Muscle of leg (tissue), 11 donors: ENCODE measurements around the gene ZMYND12. TPM values are rescaled to one million over a fixed set of nuclear protein-coding genes. Genes with fewer than 3 reads are reported as not detected.
A peak's percentile ranks its signal among the peaks of the same experiment; 100 is the strongest.

Source experiments
- DNase-seq: peaks from one replicate; pipeline ENCODE4 v3.0.0; 2013
- H3K27ac ChIP-seq: one replicate; pipeline ENCODE4 v1.5.1; 2013; ENCODE audit warnings: mild to moderate bottlenecking, low read length, control low read depth
- H3K27me3 ChIP-seq: one replicate; pipeline ENCODE4 v1.6.1; 2013; ENCODE audit warnings: low read length; ENCODE audit not compliant: control insufficient read depth, insufficient read depth
- H3K36me3 ChIP-seq: one replicate; pipeline ENCODE4 v1.6.1; 2013; ENCODE audit warnings: low read length; ENCODE audit not compliant: control insufficient read depth, insufficient read depth
- H3K4me1 ChIP-seq: one replicate; pipeline ENCODE4 v1.6.1; 2013; ENCODE audit warnings: low read length; ENCODE audit not compliant: control insufficient read depth, insufficient read depth
- H3K4me3 ChIP-seq: one replicate; pipeline ENCODE4 v1.5.1; 2013; ENCODE audit warnings: low read length, control low read depth
- H3K9me3 ChIP-seq: replicated peaks from 2 replicates; pipeline ENCODE4 v1.6.1; 2013; ENCODE audit warnings: low read depth, low read length; ENCODE audit not compliant: control insufficient read depth
- WGBS: methylation state at CpG from one replicate; pipeline ENCODE4 v1.1.5; 2013; ENCODE audit warnings: missing lambda C conversion rate; ENCODE audit not compliant: insufficient coverage; 5-methylcytosine and 5-hydroxymethylcytosine counted together
- polyA plus RNA-seq, 8 donors: library from polyadenylated mRNA; unstranded; fragments of 120-200 nt; gene quantifications; one replicate each; pipeline versions ENCODE4 v1.2.1 to v1.2.3, GENCODE V29; 2013; ENCODE audit warnings: inconsistent platforms in 1 of 8, low replicate concordance in 1 of 8; ENCODE audit not compliant: insufficient read length in 8 of 8, insufficient read depth in 1 of 8
- total RNA-seq: library from RNA; stranded (reverse); fragments of 120-200 nt; gene quantifications from one replicate; pipeline ENCODE4 v1.2.4, GENCODE V29; 2013

The ZMYND12 gene
- total and polyA plus RNA-seq, 9 donors: 0.56 to 1.6 (median 0.86) TPM

DNA sequence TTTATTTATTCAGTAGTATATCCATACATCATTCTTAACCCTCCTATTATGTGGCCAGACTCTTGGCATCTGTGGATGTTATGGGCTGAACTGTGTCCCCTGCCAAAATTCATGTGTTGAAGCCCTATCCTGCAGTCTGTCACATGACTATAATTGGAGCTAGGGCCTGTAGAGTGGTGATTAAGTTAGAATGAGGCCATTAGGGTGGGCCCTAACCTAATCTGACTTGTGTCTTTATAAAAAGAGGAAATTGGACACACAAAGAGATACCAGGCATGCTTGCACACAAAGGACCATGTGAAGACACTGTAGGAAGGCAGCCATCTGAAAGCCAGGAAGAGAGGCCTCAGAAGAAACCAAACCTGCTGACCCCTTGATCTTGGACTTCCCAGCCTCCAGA lies 6.6 kb downstream of the ZMYND12 start:
- Histone ChIP-seq H3K4me3 (no peak overlapping the region), H3K27ac (no peak overlapping the region), H3K4me1 (no peaks in the 10 kb centered on the region), H3K9me3 (no peaks in the 10 kb centered on the region), H3K27me3 (no peaks in the 10 kb centered on the region), H3K36me3 (no peaks in the 10 kb centered on the region)
- DNase-seq: no peak

- no peak for DNase-seq
- no peaks in the 10 kb centered on the region for H3K36me3 ChIP-seq
- WGBS: no CpG with 5 or more reads among the region's 2 CpGs
- no peaks in the 10 kb centered on the region for H3K9me3 ChIP-seq
- H3K27ac ChIP-seq: no peak overlapping the region
- no peaks in the 10 kb centered on the region for H3K27me3 ChIP-seq
- H3K4me3 ChIP-seq: no peak overlapping the region
- H3K4me1 ChIP-seq: no peaks in the 10 kb centered on the region
Observed at GRCh38 chr1:42442662-42443061, 13.2 kb downstream of the ZMYND12 start.

- Histone ChIP-seq H3K36me3 (no peaks in the 10 kb centered on the region), H3K27ac (no peak overlapping the region), H3K9me3 (no peaks in the 10 kb centered on the region), H3K4me3 (no peak overlapping the region), H3K4me1 (no peaks in the 10 kb centered on the region), H3K27me3 (no peaks in the 10 kb centered on the region)
- 75% methylated on average over 2 of the region's 2 CpGs for WGBS
- DNase-seq: no peak
Observed at GRCh38 chr1:42439940-42440339, 15.9 kb downstream of the ZMYND12 start.

DNA sequence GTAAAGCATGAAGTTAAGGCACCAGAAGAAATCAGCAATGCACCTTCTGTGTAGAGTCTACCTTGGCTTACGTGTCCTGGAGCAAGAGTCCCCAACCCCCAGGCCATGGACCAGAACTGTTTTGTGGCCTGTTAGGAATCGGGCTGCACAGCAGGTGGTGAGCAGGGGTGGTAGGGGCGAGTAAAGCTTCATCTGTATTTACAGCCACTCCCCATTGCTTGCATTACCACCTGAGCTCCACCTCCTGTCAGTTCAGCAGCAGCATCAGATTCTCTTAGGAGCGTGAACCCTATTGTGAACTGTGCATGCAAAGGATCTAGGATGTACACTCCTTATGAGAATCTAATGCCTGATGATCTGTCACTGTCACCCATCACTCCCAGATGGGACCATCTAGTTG lies 21.5 kb downstream of the ZMYND12 start:
- Histone ChIP-seq H3K9me3 (no peaks in the 10 kb centered on the region), H3K27ac (no peak overlapping the region), H3K4me1 (peaks cover 2% of the 10 kb centered on the region), H3K4me3 (no peak overlapping the region), H3K36me3 (no peaks in the 10 kb centered on the region), H3K27me3 (no peaks in the 10 kb centered on the region)
- DNase-seq: no peak
- 100% methylated on average over 1 of the region's 4 CpGs for WGBS

GRCh38 chr1:42433369-42433768 lies 22.5 kb downstream of the ZMYND12 start:
- 33% methylated on average over 2 of the region's 6 CpGs for WGBS
- DNase-seq: peak; percentile 80
- H3K4me1 ChIP-seq: peaks cover 2% of the 10 kb centered on the region

GRCh38 chr1:42432714-42433113 lies 23.1 kb downstream of the ZMYND12 start:
- no peaks in the 10 kb centered on the region for H3K27me3 ChIP-seq
- WGBS: 53% methylated on average over 2 of the region's 4 CpGs
- H3K4me1 ChIP-seq: peaks cover 2% of the 10 kb centered on the region

More at GRCh38 chr1:42433369-42433768, 22.5 kb downstream of the ZMYND12 start:
- no peak overlapping the region for H3K27ac ChIP-seq
- no peak overlapping the region for H3K4me3 ChIP-seq
- H3K27me3 ChIP-seq: no peaks in the 10 kb centered on the region
- H3K36me3 ChIP-seq: no peaks in the 10 kb centered on the region
- no peaks in the 10 kb centered on the region for H3K9me3 ChIP-seq

DNA sequence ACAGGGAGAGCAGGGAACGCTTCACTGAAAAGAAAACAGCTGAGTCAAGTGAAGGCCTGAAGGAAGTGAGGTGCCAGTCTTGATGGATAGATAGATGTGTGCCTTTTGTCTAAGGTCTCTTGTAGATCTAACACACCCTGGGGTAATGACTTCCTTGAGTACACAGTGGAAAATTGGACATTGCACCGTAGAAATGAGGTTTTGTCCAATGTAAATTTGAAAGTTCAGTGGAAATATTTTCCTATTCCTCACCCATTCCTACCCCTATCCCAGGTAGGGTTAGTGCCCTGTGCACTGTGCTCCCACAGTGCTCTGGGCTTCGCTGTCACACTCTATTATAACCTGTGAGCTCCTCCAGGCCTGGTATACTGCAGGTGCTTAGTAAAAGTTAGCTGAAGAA lies 24.3 kb downstream of the ZMYND12 start:
- Histone ChIP-seq H3K4me3 (no peak overlapping the region), H3K36me3 (no peaks in the 10 kb centered on the region), H3K27me3 (no peaks in the 10 kb centered on the region), H3K4me1 (peaks cover 2% of the 10 kb centered on the region), H3K27ac (no peak overlapping the region), H3K9me3 (no peaks in the 10 kb centered on the region)
- WGBS: 92% methylated on average over 1 of the region's 3 CpGs
- no peak for DNase-seq

More at GRCh38 chr1:42432714-42433113, 23.1 kb downstream of the ZMYND12 start:
- H3K27ac ChIP-seq: no peak overlapping the region
- no peak overlapping the region for H3K4me3 ChIP-seq
- H3K36me3 ChIP-seq: no peaks in the 10 kb centered on the region
- DNase-seq: no peak
- H3K9me3 ChIP-seq: no peaks in the 10 kb centered on the region

DNA sequence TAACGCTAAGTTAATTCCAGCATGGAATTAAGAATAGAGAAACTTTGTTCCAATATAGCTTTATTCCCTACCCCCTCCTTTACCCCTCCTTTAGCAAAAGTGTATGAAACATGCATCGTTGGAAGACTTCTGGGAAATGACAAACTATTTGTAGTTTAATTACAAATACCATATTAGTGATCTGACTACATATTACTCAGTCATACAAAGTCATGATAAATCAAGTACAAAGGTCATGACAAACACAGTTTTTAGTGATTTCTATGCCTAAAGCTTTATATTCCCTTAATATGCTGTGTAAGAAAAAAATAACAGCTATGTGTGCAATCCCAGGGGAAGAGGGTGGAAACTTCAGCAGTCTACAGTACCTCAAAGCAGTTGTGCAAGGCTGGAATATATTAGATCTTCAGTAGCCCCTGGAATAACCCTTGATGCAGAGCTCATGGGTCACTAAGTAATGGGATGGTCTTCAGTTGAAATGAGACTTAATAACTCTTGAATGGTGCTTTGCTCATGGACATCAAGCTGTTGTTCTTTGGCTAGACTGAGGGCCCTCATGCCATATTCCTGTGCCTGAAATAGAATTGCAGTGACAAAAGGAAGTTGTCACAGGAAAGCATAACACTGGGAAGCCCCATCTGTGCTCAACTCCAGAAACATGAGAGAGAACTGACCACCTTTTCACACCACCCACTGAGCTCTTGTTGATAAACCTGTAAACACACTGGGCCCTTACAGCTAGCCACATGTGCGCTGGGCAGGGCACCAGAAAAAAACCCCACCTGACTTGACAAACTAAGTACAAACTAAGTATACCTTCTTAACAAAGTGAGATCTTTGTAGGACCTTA lies 25.3 kb downstream of the ZMYND12 start:
- Histone ChIP-seq H3K27me3 (no peaks in the 10 kb centered on the region), H3K36me3 (no peaks in the 10 kb centered on the region), H3K4me3 (no peak overlapping the region), H3K4me1 (peaks cover 2% of the 10 kb centered on the region), H3K27ac (no peak overlapping the region), H3K9me3 (no peaks in the 10 kb centered on the region)
- DNase-seq: no peak
- WGBS: no CpG with 5 or more reads among the region's 3 CpGs

- Histone ChIP-seq H3K27me3 (no peaks in the 10 kb centered on the region), H3K9me3 (no peaks in the 10 kb centered on the region), H3K4me3 (no peak overlapping the region), H3K27ac (no peak overlapping the region), H3K36me3 (no peaks in the 10 kb centered on the region), H3K4me1 (peaks cover 2% of the 10 kb centered on the region)
- no CpG with 5 or more reads among the region's 1 CpG for WGBS
- DNase-seq: no peak
Observed at GRCh38 chr1:42429603-42430002, 26.2 kb downstream of the ZMYND12 start.

- Histone ChIP-seq H3K27ac (no peak overlapping the region), H3K4me1 (peaks cover 13% of the 10 kb centered on the region), H3K4me3 (no peak overlapping the region), H3K36me3 (no peaks in the 10 kb centered on the region), H3K27me3 (no peaks in the 10 kb centered on the region), H3K9me3 (no peaks in the 10 kb centered on the region)
- WGBS: 0% methylated on average over 1 of the region's 4 CpGs
- no peak for DNase-seq
Observed at GRCh38 chr1:42427240-42427639, 28.6 kb downstream of the ZMYND12 start.
